Inferior parietal cortex (tissue), 1 donor: ENCODE measurements around the gene ABCG5.

Source experiments
- DNase-seq: peaks from one replicate; pipeline ENCODE4 v3.0.0-alpha.2; 2016; ENCODE audit errors: extremely low spot score

ABCG5 gene

DNA sequence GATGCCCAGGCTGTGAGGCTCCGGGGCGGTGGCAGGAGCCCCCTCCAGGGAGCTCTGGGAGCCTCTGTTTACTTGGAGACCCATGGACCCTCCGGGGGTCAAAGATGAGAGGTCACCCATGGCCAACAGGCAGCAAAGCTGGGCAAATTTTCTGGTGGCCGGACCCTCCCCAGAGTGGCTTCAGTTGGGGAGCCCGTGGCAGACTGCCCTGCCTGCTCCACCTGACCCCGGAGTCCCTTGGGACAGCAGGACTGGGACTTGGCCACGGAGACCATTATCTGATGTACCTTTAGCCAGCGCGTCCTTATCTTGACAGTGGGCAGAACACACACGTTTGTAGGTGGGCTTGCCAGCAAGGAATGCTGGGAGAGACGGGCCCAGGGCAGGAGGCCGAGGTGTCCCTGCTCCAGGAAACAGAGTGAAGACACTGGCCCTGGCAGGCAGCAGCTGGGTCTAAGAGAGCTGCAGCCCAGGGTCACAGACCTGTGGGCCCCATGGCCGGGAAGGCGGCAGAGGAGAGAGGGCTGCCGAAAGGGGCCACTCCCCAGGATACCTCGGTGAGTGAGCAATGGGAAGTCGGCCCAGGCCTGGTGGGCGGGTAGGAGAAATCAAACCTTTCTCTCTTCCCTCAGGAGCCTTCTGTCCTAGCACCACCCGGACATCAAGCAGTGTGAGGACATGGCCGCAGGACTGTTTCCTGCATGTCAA, at the start of gene ABCG5, which contains the start of gene ABCG8:
Gene ABCG5 (minus strand): TSS at position 280 of the 708 bp plus-strand sequence. CDS start 160 bp downstream, at position 120.
Gene ABCG8 (plus strand): TSS at position 412 of the 708 bp plus-strand sequence. CDS start 83 bp downstream, at position 495.
- no peak for DNase-seq

DNA sequence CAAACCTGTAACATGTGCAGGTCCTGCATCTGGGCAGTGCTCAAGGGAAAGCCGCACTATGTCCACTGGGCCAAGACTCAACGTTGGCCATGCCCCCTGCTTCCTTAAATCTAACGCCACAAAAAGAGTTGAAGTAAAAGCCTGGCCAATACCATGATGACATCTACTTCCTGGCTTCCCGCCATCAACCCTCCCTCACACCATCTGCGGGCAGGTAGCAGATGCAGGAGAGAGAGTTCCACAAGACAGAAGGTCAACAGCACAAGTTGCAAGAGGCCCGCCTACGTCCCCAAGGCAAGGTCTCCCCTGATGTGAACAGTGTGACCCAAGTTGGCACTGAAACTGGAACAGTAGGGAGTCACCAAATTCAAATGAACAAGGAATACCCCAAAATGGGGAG, 48.5 kb upstream of the ABCG5 start:
- DNase-seq: no peak

DNA sequence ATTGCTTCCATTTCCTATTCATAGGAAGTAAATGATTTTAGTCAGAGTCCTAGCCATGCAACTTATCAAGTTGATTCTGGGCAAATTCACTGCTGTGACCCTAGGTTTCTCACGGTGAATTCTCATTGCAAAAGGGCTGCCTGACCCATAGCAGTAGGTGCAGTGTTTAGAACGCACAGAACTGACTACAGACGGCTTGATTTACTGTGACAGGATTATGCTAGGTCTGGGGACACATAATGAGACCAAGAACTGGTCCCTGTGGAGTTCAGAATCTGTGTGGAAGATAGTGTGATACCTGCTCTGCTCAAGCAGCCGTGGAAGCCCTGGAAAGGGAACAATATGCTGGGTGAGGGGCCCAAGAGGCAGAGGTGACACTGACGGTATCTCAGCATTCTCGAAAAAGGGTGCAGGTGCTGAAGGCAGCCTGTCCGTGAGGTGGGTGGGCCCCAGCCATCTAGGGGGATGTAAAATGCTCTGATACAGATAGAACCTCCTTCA, 46.5 kb upstream of the ABCG5 start:
- DNase-seq: no peak

DNA sequence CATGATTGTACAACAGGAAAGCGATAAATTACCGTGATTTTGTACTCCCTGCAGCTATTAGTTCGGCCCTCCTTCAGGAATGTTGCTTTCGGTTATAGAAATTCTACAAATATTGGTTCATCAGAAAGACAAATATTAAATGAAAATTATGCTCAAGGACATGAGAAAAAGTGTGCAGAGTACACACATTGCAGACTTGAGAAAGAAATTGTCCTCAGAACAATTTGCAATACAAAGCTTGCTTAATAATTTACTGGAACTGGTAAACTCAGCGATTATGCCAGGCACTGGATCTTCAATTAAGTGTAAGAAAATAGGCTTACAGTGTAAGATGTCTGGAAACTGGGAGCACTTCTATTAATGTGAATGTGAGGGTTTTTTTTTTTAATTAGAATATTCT, 46.0 kb upstream of the ABCG5 start:
- DNase-seq: no peak

DNA sequence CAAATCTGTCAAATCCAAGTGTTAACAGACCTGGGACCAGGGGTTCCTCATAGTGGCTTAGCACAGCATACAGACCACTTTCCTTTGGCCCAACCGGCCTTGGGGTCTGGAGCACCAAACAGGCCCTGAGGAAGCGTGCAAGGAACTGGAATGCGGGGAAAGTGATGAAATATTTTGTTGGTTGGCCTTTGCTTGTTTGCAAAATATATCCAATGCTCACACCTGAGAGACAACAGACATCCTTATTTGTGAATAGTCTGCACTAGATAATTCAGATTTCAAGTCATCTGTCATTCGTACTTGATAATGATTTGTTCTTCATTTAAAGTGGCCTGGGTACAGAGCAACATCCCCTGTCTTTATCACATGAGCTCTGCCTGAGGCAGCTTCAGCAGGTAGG, 43.7 kb upstream of the ABCG5 start:
- no peak for DNase-seq

DNA sequence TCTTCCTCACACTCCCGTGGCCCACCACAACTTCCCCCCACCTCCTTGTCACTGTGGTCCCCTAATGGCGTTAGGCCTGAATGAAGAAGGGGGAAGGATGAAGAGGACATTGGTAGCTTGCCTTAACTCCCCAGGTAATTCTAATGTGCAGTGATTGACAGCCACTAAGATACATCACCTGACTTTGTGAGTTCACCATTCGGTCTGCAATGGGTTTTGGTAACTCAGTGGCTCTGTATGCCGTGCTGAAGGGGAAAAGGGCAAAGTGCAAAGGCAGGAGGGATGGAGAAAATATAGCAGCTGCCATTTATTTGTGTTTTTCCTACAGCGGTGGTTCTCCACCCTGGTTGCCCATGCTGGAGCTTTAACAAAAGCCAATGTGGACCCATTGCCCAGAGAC, 42.3 kb upstream of the ABCG5 start:
- no peak for DNase-seq

DNA sequence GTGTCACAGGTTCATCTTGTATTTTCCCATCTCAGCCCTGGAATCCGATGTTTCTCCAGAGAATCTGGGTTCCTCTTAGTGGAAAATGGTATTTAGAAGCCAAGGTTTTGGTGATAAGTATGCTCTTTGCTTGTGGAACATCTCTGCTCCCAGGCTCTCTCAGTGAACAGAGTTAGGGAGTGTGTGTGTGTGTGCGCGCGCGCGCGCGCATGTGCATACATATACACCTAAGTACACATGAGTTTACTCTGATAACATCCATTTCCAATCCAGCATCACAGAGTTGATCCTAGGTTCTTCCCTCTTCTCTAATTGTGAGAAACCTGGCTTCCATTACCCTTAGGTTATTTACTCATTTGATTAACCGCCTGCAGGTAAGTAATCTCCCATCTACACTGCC, 41.8 kb upstream of the ABCG5 start:
- DNase-seq: no peak

DNA sequence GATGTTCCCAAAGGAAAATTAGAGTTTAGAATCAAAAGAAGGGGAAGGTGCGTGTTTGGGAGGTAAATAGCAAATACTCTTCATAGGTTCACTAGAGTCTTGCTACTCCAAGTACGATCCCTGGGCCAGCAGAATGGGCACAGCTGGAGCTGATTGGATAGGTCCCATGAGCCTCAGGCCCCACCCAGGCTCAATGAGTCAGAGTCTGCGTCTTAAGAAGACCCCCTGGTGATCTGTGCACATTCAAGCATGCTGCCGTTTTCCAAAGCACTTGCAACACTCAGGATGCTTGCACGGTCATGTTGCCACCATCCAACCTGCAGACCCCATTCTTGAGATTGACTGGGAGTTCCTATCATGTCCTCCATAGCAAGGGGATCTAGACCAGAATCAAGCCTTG, 40.6 kb upstream of the ABCG5 start:
- no peak for DNase-seq

DNA sequence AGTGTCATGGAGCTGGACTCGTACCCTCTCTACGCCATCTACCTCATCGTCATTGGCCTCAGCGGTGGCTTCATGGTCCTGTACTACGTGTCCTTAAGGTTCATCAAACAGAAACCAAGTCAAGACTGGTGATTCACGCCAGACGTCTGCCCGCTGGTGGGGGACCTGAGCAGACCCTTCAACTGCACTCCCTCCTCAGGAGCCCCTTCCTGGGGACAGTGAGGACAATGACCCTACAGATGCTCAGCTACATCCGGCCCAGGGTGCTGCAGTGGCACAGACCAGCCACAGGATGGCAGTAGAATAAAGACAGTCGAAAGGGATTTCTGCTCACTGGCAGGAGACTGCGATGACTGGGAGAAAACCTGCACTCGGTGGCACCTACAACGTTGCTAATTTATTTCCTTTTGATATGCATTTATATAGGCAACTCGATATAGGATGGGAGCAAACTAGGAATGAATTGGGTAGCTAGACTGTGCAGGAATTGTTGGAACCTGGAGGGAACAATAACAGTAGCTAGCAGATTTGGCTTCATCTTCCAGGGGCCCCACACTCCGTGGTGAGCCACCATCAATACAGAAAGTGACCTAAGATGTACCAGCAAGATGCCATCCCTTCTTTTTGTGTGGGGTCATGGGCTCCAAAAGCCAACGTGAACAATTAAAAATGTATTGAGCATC, 39.3 kb upstream of the ABCG5 start:
- peak; percentile 77 for DNase-seq

DNA sequence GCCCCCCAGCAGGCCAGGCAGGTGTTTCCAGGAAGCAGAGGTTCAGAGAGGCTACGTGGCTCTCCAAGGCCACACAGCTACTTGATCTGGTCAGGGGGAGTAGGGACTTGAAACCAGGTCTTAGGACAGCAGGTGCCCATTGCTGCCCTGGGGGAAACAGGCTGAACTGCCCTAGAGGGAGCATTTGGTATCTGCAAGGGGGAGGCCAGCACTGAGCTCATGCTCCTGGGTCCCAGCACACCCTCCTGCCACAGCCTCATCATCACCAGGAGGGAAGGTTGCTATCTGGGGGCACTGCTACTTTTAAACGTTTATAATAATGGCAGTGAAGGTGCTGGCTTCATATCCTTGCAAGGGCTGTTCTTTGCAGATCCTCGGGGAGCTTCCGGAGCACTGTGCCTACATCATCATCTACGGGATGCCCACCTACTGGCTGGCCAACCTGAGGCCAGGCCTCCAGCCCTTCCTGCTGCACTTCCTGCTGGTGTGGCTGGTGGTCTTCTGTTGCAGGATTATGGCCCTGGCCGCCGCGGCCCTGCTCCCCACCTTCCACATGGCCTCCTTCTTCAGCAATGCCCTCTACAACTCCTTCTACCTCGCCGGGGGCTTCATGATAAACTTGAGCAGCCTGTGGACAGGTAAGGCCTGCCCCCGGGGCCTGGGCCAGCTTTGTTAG, 36.3 kb upstream of the ABCG5 start:
- DNase-seq: no peak

DNA sequence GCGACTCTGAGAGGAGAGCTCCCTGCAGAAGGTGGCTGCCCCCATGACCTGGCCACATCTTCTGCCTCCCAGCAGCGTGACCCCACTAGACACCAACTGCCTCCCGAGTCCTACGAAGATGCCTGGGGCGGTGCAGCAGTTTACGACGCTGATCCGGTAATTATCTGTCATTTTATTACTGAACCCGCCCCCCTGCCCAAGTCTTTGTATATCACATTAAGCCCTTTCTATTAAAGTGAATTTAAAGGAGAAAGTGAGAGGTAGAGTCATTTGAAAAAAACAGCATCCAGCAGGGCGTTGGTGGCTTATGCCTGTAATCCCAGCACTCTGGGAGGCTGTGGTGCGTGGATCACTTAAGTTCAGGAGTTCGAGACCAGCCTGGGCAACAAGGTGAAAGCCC, 33.5 kb upstream of the ABCG5 start:
- no peak for DNase-seq

DNA sequence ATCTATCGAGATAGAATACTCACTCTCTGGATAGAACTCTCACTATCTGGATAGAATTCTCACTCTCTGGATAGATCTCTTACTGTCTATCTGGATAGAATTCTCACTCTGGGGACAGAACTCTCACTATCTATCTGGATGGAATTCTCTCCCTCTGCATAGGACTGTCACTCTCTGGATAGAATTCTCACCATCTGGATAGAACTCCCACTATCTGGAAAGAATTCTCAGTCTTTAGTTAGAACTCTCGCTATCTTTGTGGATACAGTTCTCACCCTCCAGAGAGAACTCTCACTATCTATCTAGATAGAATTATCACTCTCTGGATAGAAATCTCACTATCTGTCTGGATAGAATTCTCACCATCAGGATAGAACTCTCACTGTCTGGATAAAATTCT, 16.7 kb upstream of the ABCG5 start:
- no peak for DNase-seq

DNA sequence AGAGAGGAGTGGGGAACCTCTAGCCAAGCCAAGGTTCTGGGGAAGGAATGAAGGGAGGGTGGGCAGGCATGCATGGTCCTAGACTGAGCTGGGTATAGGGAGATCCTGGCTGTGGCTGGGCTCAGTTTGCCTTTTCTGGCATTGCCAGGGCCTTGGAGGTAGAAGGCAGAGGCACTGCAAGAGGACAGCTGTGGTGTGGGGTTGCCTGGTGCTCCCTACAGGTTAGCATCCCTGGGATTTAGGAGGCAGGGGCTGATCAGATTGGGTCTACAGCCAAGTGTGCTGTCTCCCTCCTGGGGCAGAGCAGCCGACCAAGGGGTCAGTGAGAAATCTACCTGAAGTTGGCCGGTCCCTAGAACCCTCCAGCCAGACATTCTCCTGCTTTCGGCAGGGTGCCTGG, 16.0 kb upstream of the ABCG5 start:
- DNase-seq: no peak

DNA sequence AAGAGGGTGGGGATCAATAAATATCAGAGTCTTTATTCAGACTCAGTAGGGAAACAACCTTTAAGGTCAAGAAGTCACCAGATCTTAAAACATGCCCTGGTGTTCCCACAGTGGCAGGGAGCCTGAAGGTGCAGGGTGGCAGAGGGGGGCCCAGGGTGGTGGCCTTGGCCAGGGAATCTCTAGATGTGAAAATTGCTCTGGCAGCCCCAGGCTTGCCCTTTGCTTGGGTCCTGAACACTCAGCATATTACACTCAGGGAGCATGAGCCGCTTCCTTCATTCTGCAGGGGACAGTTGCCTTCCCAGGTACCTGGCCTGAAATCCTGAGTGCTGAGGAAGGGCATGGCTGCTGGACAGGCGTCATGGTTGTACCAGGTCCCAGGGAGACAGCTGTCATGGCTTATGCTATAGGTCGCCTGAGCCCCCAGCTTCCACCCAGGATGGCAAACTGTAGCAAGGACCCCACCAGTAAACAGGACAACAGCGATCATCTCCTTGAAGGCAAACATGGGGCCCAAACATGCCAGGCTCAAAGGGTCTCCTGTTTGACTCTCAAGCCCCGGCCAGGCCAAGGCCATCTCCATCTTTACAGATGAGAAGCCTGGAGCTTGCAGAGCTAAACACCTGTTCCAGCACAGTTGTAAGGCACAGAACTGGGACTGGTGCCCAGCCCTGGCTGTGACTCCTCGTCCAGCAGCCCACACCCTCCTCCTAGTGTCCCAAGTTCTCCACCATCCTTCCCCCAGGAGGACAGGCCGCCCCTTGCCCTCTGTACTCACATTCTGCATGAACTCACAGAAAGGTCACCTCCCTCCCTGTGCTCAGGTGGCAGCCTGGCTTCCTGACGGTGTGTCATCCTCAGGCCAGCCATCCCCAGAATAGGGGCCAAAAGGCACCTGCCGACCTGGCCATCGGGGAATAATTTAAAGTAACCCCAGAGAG, 14.8 kb upstream of the ABCG5 start:
- no peak for DNase-seq

DNA sequence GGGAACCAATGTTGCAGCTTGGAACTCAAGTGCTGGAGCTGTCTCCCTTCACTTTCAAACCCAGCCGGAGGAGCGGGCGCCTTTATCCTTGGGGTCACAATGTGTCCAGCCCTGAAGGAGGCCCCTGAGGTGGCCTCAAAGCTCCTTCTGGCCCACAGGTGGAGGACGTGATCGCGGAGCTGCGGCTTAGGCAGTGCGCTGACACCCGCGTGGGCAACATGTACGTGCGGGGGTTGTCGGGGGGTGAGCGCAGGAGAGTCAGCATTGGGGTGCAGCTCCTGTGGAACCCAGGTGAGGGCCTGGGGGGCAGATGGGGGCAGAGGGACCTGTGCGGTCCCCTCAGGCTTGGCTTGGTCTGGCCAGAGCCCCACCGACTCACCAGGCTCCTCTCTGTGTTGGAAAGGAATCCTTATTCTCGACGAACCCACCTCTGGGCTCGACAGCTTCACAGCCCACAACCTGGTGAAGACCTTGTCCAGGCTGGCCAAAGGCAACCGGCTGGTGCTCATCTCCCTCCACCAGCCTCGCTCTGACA, 13.6 kb upstream of the ABCG5 start:
- DNase-seq: no peak

DNA sequence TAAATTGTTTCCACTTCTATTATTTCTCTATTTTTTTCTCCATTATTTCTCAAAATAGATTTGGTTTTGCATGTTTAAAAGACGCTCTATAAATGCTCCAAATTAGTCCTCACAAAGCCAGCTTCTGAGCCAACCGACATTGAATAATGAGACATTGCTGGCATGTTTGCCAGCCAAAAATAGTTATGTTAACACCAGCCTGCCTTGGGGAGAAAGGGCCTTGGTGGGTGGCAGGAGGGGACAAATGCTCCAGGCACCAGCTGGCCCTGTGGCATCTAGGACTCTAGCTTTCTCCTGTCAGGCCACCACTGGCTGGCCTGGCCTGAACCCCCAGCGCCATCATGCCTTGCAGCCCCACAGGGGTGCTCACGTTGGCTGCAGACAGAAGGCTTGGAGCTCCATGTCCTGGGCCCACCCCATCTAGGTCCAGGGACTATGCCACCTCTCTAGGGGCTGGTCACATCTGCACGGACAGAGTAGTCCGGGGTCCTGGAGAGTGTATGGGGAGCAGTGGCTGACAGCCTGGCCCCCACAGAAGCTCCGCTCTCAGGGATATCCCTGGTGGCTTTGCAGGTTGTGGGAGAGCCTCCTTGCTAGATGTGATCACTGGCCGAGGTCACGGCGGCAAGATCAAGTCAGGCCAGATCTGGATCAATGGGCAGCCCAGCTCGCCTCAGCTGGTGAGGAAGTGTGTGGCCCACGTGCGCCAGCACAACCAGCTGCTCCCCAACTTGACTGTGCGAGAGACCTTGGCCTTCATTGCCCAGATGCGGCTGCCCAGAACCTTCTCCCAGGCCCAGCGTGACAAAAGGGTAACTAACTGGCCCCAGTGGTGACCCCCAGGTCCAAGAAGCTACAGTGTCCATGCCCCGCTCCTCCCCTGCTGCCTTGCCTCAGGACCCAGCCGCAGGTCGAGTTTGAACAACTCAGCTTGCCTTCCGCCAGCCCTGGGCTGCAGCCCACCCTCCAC, 12.7 kb upstream of the ABCG5 start:
- peak; percentile 13 for DNase-seq

DNA sequence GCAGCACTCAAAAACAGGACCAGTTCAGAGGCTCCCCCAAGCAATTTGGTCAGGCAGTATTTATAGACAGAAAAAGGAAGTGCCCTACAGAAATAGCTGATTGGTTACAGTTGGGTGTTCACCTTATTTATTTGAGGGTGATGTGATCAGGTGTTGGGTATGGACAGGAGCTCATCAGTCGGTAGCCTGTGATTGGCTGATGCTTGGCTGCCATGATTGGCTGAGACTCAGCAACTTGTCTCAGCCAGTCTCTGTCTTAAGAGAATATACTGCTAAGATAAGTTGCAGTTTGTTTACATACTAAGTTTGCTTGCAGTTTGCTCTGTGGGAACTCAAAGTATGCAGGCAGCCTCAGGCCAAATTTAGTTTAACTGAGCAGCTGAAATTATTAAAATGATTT, 9.6 kb upstream of the ABCG5 start:
- no peak for DNase-seq

DNA sequence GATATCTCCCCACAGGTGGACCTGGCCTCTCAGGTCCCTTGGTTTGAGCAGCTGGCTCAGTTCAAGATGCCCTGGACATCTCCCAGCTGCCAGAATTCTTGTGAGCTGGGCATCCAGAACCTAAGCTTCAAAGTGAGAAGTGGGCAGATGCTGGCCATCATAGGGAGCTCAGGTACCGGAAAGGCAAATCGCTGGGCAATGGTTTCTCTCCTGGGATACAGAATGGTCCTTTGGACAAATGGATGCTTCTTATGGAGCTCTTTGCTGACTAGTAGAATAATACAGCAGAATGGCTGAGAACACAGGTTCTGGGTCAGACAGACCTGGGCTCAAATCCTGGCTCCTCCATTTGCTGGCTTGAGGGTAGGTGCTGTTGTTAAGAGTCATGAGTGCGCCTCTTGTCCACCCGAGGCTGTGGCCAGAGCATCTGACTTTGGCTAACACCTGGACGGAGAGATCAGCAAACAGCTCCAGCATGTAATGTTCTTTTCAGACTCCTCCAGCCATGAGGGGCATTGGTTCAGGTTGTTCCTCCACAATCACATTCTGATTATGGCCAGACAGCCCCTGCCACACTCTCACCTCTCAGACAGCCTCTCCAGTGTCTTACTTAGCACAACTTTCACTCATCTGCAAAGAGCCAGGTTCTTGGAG, 7.6 kb upstream of the ABCG5 start:
- no peak for DNase-seq

DNA sequence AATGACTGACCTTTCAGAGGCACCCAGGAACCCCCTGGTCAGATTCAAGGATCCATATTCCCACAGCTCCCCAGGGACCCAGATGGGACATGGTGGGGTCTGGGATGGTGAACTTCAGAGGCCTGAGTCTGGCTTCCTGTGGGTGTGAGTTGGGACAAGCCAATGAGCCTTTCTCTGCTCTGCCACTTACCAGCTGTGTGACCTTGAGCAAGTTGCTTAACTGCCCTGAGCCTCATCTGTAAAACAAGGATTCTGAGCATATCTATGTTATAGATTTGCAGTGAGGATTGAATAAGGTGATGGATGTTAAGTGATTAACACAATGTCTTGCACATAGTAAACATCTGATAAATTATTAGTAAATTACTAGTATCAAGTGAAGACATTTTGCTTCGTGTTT, 6.5 kb upstream of the ABCG5 start:
- DNase-seq: no peak

DNA sequence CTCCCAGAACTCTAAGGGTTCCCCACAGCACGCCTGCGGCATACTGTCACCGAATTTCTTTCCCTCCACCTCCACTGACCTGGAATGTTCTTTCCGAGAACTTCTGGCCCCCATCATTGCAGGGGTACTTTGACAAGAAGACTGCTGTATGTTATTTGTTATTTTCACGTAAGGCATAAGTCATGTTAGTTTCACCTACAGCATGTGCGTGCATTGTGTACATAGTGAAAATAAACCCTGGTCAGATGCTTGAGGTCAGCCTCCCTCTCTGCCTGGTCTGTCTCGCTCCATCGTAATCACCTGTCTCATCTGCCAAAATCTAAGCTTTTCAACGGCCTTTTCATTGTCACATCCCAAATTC, 4.2 kb upstream of the ABCG5 start:
- no peak for DNase-seq
